Trophoblast cell (in vitro differentiated cells and primary cell): ENCODE results near the gene DEFB129.

ENCODE experiments used
- DNase-seq, 2 donors: peaks; one replicate each; pipeline ENCODE4 v3.0.0-alpha.2; 2016
- H2AFZ ChIP-seq: 2 replicates; pipeline ENCODE4 v1.6.1; 2013; ENCODE audit warnings: low read length, moderate library complexity, mild to moderate bottlenecking; ENCODE audit not compliant: insufficient read depth, poor library complexity
- H2AK5ac ChIP-seq: 2 replicates; pipeline ENCODE4 v1.6.1; 2013; ENCODE audit warnings: mild to moderate bottlenecking, low read length
- H2BK120ac ChIP-seq: 2 replicates; pipeline ENCODE4 v1.6.1; 2013; ENCODE audit warnings: low read length, mild to moderate bottlenecking, moderate library complexity; ENCODE audit not compliant: insufficient read depth, poor library complexity
- H2BK12ac ChIP-seq: 2 replicates; pipeline ENCODE4 v1.6.1; 2013; ENCODE audit warnings: mild to moderate bottlenecking, low read length, moderate library complexity
- H2BK5ac ChIP-seq: 2 replicates; pipeline ENCODE4 v1.6.1; 2013; ENCODE audit warnings: low read length, low read depth, moderate library complexity, mild to moderate bottlenecking; ENCODE audit not compliant: poor library complexity
- H3K14ac ChIP-seq: 2 replicates; pipeline ENCODE4 v1.6.1; 2013; ENCODE audit warnings: mild to moderate bottlenecking, low read length
- H3K18ac ChIP-seq: 2 replicates; pipeline ENCODE4 v1.6.1; 2013; ENCODE audit warnings: mild to moderate bottlenecking, low read length
- H3K23ac ChIP-seq: 2 replicates; pipeline ENCODE4 v1.6.1; 2013; ENCODE audit warnings: low read length
- H3K27ac ChIP-seq: 2 replicates; pipeline ENCODE4 v1.5.1; 2013; ENCODE audit warnings: low read depth, mild to moderate bottlenecking, inconsistent platforms, low read length, moderate library complexity
- H3K27me3 ChIP-seq: 2 replicates; pipeline ENCODE4 v1.6.1; 2013; ENCODE audit warnings: inconsistent platforms, mild to moderate bottlenecking, low read length, moderate library complexity; ENCODE audit not compliant: insufficient read depth
- H3K36me3 ChIP-seq, 2 experiments: 1 replicate in 1 of 2; 2 replicates in 1 of 2; pipeline ENCODE4 v1.6.1; 2013; ENCODE audit warnings: low read length in 2 of 2, mild to moderate bottlenecking in 2 of 2, moderate library complexity in 1 of 2; ENCODE audit not compliant: insufficient read depth in 2 of 2, control insufficient read depth in 1 of 2
- H3K4ac ChIP-seq: 2 replicates; pipeline ENCODE4 v1.6.1; 2013; ENCODE audit warnings: low read depth, mild to moderate bottlenecking, low read length, moderate library complexity
- H3K4me1 ChIP-seq, 2 experiments: 1 replicate in 1 of 2; 2 replicates in 1 of 2; pipeline ENCODE4 v1.6.1; 2013; ENCODE audit warnings: low read length in 2 of 2, mild to moderate bottlenecking in 2 of 2, moderate library complexity in 1 of 2; ENCODE audit not compliant: insufficient read depth in 2 of 2, control insufficient read depth in 1 of 2
- H3K4me2 ChIP-seq: 2 replicates; pipeline ENCODE4 v1.6.1; 2013; ENCODE audit warnings: inconsistent platforms, mild to moderate bottlenecking, low read length, moderate library complexity
- H3K4me3 ChIP-seq: 2 replicates; pipeline ENCODE4 v1.5.1; 2013; ENCODE audit warnings: mild to moderate bottlenecking, low read depth, low read length, inconsistent platforms
- H3K79me1 ChIP-seq: one replicate; pipeline ENCODE4 v1.6.1; 2013; ENCODE audit warnings: low read length
- H3K79me2 ChIP-seq: 2 replicates; pipeline ENCODE4 v1.6.1; 2013; ENCODE audit warnings: low read length, mild to moderate bottlenecking; ENCODE audit not compliant: control insufficient read depth, insufficient read depth, poor library complexity
- H3K9ac ChIP-seq: 2 replicates; pipeline ENCODE4 v1.6.1; 2013; ENCODE audit warnings: mild to moderate bottlenecking, low read length
- H3K9me3 ChIP-seq: 2 replicates; pipeline ENCODE4 v1.6.1; 2013; ENCODE audit warnings: low read depth, mild to moderate bottlenecking, control low read depth, inconsistent platforms, low read length; ENCODE audit not compliant: insufficient read depth
- H4K12ac ChIP-seq: 2 replicates; pipeline ENCODE4 v1.6.1; 2013; ENCODE audit warnings: low read depth, mild to moderate bottlenecking, low read length, moderate library complexity
- H4K8ac ChIP-seq: 2 replicates; pipeline ENCODE4 v1.6.1; 2013; ENCODE audit warnings: low read depth, mild to moderate bottlenecking, low read length, moderate library complexity
- H4K91ac ChIP-seq: one replicate; pipeline ENCODE4 v1.6.1; 2013; ENCODE audit warnings: low read depth, mild to moderate bottlenecking, low read length, moderate library complexity
- WGBS: extraction: QIAGEN DNeasy Blood & Tissue Kit; methylation state at CpG from one replicate; pipeline ENCODE4 v1.1.7; 2013; ENCODE audit warnings: missing lambda C conversion rate; ENCODE audit not compliant: insufficient read length, insufficient coverage; ENCODE audit errors: extremely low coverage; 5-methylcytosine and 5-hydroxymethylcytosine counted together

DEFB129 gene

GRCh38 chr20:266596-267562 lies 39.8 kb downstream of the DEFB129 start:
- H3K4ac ChIP-seq: no peak overlapping the region
- no CpG with 5 or more reads among the region's 43 CpGs for WGBS
- no peak overlapping the region for H2BK5ac ChIP-seq

GRCh38 chr20:270517-270916 lies 43.5 kb downstream of the DEFB129 start:
- DNase-seq: no peak
- H3K4ac ChIP-seq: no peak overlapping the region
- no peak overlapping the region for H4K8ac ChIP-seq
- H3K4me3 ChIP-seq: no peak overlapping the region
- H3K9me3 ChIP-seq: no peaks in the 10 kb centered on the region
- no CpG with 5 or more reads among the region's 5 CpGs for WGBS
- H3K79me2 ChIP-seq: peaks cover 2% of the 10 kb centered on the region
- no peak overlapping the region for H4K91ac ChIP-seq
- H3K79me1 ChIP-seq: peaks cover 2% of the 10 kb centered on the region
- H2AK5ac ChIP-seq: no peak overlapping the region
- H3K36me3 ChIP-seq: peaks cover 0 to 3% of the 10 kb centered on the region in 2 experiments
- H3K4me2 ChIP-seq: no peak overlapping the region
- H2BK12ac ChIP-seq: no peak overlapping the region
- H2BK120ac ChIP-seq: no peak overlapping the region
- H3K27ac ChIP-seq: no peak overlapping the region
- H4K12ac ChIP-seq: no peak overlapping the region
- H3K14ac ChIP-seq: no peak overlapping the region
- H3K27me3 ChIP-seq: peaks cover 3% of the 10 kb centered on the region
- peaks cover 0 to 3% of the 10 kb centered on the region in 2 experiments for H3K4me1 ChIP-seq
- no peak overlapping the region for H3K18ac ChIP-seq
- no peak overlapping the region for H3K9ac ChIP-seq
- no peak overlapping the region for H2AFZ ChIP-seq
- H3K23ac ChIP-seq: no peak overlapping the region
- H2BK5ac ChIP-seq: no peak overlapping the region

More at GRCh38 chr20:266596-267562, 39.8 kb downstream of the DEFB129 start:
- Histone ChIP-seq H3K9me3 (peaks cover 2% of the 10 kb centered on the region), H3K14ac (peak overlapping the region; percentile 19), H2AFZ (peak overlapping the region; percentile 56), H2BK120ac (no peak overlapping the region), H3K79me1 (peaks cover 2% of the 10 kb centered on the region), H3K9ac (peak overlapping the region; percentile 75), H3K4me2 (peak overlapping the region; percentile 87), H3K23ac (no peak overlapping the region), H4K8ac (peak overlapping the region; percentile 40), H3K36me3 (no peaks in the 10 kb centered on the region), H3K4me3 (peak overlapping the region; percentile 42), H3K79me2 (peaks cover 2% of the 10 kb centered on the region), H2BK12ac (no peak overlapping the region), H2AK5ac (no peak overlapping the region), H4K91ac (no peak overlapping the region), H3K18ac (no peak overlapping the region), H4K12ac (peak overlapping the region; percentile 39), H3K4me1 (peaks cover 0 to 3% of the 10 kb centered on the region in 2 experiments), H3K27me3 (peaks cover 3% of the 10 kb centered on the region), H3K27ac (no peak overlapping the region)
- peak; percentile 82 to 89 for DNase-seq

GRCh38 chr20:271069-271468 lies 44.0 kb downstream of the DEFB129 start:
- H3K4ac ChIP-seq: no peak overlapping the region
- DNase-seq: no peak
- H4K91ac ChIP-seq: no peak overlapping the region
- H3K4me3 ChIP-seq: no peak overlapping the region
- no CpG with 5 or more reads among the region's 4 CpGs for WGBS
- no peak overlapping the region for H2AK5ac ChIP-seq
- peaks cover 2% of the 10 kb centered on the region for H3K79me2 ChIP-seq
- H3K14ac ChIP-seq: no peak overlapping the region
- H2AFZ ChIP-seq: no peak overlapping the region
- no peak overlapping the region for H4K12ac ChIP-seq
- no peak overlapping the region for H3K9ac ChIP-seq
- H3K18ac ChIP-seq: no peak overlapping the region
- peaks cover 0 to 3% of the 10 kb centered on the region in 2 experiments for H3K4me1 ChIP-seq
- no peak overlapping the region for H3K23ac ChIP-seq
- peaks cover 2 to 7% of the 10 kb centered on the region in 2 experiments for H3K36me3 ChIP-seq
- H2BK5ac ChIP-seq: no peak overlapping the region
- no peak overlapping the region for H2BK12ac ChIP-seq
- H3K9me3 ChIP-seq: no peaks in the 10 kb centered on the region
- peaks cover 2% of the 10 kb centered on the region for H3K79me1 ChIP-seq
- no peak overlapping the region for H4K8ac ChIP-seq
- no peaks in the 10 kb centered on the region for H3K27me3 ChIP-seq
- no peak overlapping the region for H3K4me2 ChIP-seq
- H2BK120ac ChIP-seq: no peak overlapping the region
- H3K27ac ChIP-seq: no peak overlapping the region

GRCh38 chr20:271528-271927 lies 44.5 kb downstream of the DEFB129 start:
- Histone ChIP-seq H3K4me3 (no peak overlapping the region), H3K4me2 (no peak overlapping the region), H3K9ac (no peak overlapping the region), H3K14ac (no peak overlapping the region), H3K9me3 (no peaks in the 10 kb centered on the region), H2BK5ac (no peak overlapping the region), H3K27me3 (no peaks in the 10 kb centered on the region), H4K8ac (no peak overlapping the region), H2AFZ (no peak overlapping the region), H4K91ac (no peak overlapping the region), H2BK120ac (no peak overlapping the region), H3K79me1 (peaks cover 2% of the 10 kb centered on the region), H3K79me2 (peaks cover 2% of the 10 kb centered on the region), H3K23ac (no peak overlapping the region), H4K12ac (no peak overlapping the region), H2AK5ac (no peak overlapping the region), H3K4ac (no peak overlapping the region), H2BK12ac (no peak overlapping the region), H3K27ac (no peak overlapping the region), H3K36me3 (peaks cover 3 to 11% of the 10 kb centered on the region in 2 experiments), H3K18ac (no peak overlapping the region), H3K4me1 (peaks cover 0 to 3% of the 10 kb centered on the region in 2 experiments)
- no peak for DNase-seq
